Muscle layer of duodenum (tissue), 2 donors: ENCODE data around the gene MEGF6.
"Not testable (repeated sequence)": the region's sequence is repeated elsewhere in the genome, so short reads cannot be mapped to it uniquely, and the experiment has no call there.

Source experiments
- H3K27ac ChIP-seq: one replicate; pipeline ENCODE4 v1.7.0; 2013; ENCODE audit warnings: mild to moderate bottlenecking, low read length
- H3K27me3 ChIP-seq: one replicate; pipeline ENCODE4 v1.7.0; 2013; ENCODE audit warnings: low read depth, mild to moderate bottlenecking, control low read depth, low read length
- H3K36me3 ChIP-seq, 2 donors: one replicate each; pipeline ENCODE4 v1.7.0; 2013; ENCODE audit warnings: low read length in 2 of 2, control low read depth in 1 of 2, mild to moderate bottlenecking in 1 of 2; ENCODE audit not compliant: insufficient read depth in 2 of 2, control insufficient read depth in 1 of 2
- H3K4me1 ChIP-seq, 2 donors: one replicate each; pipeline ENCODE4 v1.7.0; 2013; ENCODE audit warnings: low read length in 2 of 2, mild to moderate bottlenecking in 2 of 2, control low read depth in 1 of 2, moderate library complexity in 1 of 2; ENCODE audit not compliant: insufficient read depth in 2 of 2, control insufficient read depth in 1 of 2
- H3K4me3 ChIP-seq, 2 donors: one replicate each; pipeline ENCODE4 v1.7.0; 2013; ENCODE audit warnings: low read length in 2 of 2, low read depth in 1 of 2, mild to moderate bottlenecking in 1 of 2
- H3K9me3 ChIP-seq, 2 donors: one replicate each; pipeline ENCODE4 v1.7.0; 2013; ENCODE audit warnings: low read length in 2 of 2, control low read depth in 1 of 2, mild to moderate bottlenecking in 1 of 2; ENCODE audit not compliant: control insufficient read depth in 1 of 2
- donor health status: healthy.

The MEGF6 gene

DNA sequence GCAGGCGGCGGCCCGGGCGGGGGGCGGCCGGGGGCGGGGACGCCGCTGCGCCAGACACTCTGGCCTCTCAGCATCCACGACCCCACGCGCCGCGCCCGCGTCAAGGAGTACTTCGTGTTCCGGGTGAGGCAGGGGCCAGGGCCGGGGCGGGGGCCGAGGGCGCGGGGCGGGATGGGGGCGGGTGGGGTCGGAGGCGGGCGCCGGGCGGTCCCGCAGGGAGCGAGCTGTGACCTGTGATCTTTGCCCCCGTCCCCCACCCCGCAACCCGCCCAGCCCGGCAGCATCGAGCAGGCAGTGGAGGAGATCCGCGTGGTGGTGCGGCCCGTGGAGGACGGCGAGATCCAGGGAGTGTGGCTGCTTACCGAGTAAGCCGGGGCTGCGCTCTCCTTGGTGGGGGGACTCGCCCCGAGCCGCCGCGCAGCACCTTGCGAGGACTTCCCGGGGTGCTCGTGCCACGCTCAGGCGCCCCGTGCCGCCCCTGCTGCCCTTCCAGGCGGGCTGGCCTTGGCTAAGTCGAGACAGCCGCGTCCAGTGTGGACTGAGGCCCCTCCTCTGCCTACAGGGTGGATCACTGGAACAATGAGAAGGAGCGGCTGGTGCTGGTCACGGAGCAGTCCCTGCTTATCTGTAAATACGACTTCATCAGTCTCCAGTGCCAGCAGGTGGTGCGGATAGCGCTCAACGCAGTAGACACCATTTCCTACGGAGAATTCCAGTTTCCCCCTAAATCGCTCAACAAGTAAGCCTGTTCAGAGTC is 14.0 kb upstream of the MEGF6 start:
- Histone ChIP-seq H3K36me3 (peaks cover 13 to 32% of the 10 kb centered on the region in 2 donors), H3K27ac (peak overlapping the region; percentile 58)

DNA sequence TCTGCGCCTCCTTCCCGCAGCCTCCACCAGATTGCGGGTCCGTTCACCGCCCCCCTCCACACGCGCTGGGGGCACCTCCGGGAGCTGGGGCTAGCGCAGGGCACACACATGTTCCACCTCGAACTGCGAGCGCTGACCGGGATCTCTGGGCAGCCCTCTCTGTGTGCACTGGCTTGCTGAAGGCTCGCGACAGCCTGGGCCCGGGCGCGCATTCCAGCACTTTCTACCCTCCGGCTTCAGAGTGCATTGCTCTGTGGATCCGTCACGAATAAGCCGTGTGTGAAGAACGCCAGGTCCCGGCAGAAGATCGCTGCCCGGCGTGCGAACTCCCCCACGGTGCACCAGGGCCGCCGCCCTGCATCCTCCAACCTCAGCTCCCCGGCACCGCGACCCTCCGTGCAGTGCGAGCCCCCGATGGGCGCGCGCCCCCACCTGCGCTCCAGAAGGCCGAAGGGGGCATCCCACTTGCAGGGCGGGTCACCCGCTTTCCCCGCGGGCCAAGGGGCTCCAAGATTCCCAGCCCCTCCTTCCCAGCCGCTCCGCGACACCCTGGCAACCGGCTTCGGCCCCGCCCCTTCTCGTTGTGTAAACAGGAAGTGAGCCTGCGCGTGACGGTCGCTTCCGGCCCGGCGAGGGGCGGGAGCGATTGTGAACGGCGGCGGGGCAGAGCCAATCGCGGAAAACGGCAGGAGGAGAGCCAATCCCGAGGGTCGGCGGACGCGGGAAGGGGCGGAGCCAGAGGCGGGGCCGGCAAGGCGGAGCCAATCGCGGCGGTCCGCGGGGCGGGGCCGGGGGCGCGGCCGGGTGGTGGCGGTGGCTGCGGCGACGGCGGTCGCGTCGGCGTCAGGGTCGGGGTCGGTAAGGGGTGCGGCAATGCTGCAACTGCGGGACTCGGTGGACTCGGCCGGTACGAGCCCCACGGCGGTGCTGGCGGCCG is 13.2 kb upstream of the MEGF6 start, which contains the start of gene TPRG1L:
TSS of gene TPRG1L (plus strand) at position 816 of the 937 bp plus-strand sequence. CDS start at position 874, 58 bp downstream.
- Histone ChIP-seq H3K27me3 (no peaks in the 10 kb centered on the region), H3K4me3 (peak within 1 kb of the TSS; percentile 78 to 100)

More for the DNA sequence above, 14.0 kb upstream of the MEGF6 start:
- H3K9me3 ChIP-seq: no peaks in the 10 kb centered on the region
- H3K4me1 ChIP-seq: peaks cover 17 to 34% of the 10 kb centered on the region in 2 donors
- no peaks in the 10 kb centered on the region for H3K27me3 ChIP-seq
- H3K4me3 ChIP-seq: peak overlapping the region; percentile 59 to 100

GRCh38 chr1:3623441-3624199 is 12.3 kb upstream of the MEGF6 start:
- H3K9me3 ChIP-seq: no peaks in the 10 kb centered on the region
- H3K36me3 ChIP-seq: peaks cover 7 to 15% of the 10 kb centered on the region in 2 donors
- peak overlapping the region; percentile 78 to 100 for H3K4me3 ChIP-seq
- H3K4me1 ChIP-seq: peaks cover 17 to 41% of the 10 kb centered on the region in 2 donors
- H3K27ac ChIP-seq: no peak overlapping the region
- no peaks in the 10 kb centered on the region for H3K27me3 ChIP-seq

More for the DNA sequence above, 13.2 kb upstream of the MEGF6 start, which contains the start of gene TPRG1L:
- Histone ChIP-seq H3K27ac (peak within 1 kb of the TSS; percentile 58), H3K36me3 (peaks cover 13 to 23% of the 10 kb centered on the region in 2 donors), H3K9me3 (no peaks in the 10 kb centered on the region), H3K4me1 (peaks cover 17 to 34% of the 10 kb centered on the region in 2 donors)

DNA sequence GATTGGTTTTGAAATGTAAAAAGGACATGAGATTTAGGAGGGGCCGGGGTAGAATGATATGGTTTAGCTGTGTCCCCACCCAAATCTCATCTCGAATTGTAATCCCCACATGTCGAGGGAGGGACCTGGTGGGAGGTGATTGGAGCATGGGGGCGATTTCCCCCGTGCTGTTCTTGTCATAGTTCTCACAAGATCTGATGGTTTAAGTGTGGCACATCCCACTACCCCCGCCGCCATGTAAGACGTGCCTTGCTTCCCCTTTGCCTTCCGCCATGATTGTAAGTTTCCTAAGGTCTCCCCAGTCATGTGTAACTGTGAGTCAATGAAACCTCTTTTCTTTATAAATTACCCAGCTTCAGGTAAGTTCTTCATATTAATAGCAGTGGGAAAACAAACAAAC is 10.8 kb upstream of the MEGF6 start:
- H3K27me3 ChIP-seq: not testable (repeated sequence)
- H3K4me1 ChIP-seq: peaks cover 17 to 44% of the 10 kb centered on the region in 2 donors

DNA sequence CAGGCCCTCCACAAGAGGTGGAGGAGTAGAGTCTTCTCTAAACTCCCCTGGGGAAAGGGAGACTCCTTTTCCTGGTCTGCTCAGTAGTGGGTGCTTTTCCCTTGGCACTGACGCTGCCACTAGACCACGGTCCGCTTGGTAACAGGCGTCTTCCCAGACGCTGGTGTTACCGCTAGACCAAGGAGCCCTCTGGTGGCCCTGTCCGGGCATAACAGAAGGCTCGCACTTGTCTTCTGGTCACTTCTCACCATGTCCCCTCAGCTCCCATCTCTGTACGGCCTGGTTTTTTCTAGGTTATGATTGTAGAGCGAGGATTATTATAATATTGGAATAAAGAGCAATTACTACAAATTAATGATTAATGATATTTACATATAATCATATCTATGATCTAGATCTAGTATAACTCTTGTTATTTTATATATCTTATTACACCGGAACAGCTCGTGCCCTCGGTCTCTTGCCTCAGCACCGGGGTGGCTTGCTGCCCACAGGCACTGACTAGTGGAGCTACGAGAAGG is 9.9 kb upstream of the MEGF6 start:
- not testable (repeated sequence) for H3K27ac ChIP-seq, H3K36me3 ChIP-seq
- H3K4me1 ChIP-seq: peaks cover 17 to 43% of the 10 kb centered on the region in 2 donors

More for the DNA sequence above, 10.8 kb upstream of the MEGF6 start:
- not testable (repeated sequence) for H3K9me3 ChIP-seq, H3K36me3 ChIP-seq, H3K27ac ChIP-seq, H3K4me3 ChIP-seq

DNA sequence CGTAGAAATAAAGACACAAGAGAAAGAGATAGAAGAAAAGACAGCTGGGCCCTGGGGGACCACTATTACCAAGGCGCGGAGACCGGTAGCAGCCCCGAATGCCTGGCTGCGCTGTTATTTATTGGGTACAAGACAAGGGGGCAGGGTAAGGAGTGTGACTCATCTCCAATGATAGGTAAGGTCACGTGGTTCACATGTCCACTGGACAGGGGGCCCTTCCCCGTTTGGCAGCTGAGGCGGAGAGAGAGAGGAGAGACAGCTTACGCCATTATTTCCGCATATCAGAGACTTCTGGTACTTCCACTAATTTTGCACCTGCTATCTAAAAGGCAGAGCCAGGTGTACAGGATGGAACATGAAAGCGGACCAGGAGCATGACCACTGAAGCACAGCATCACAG is 9.4 kb upstream of the MEGF6 start:
- no peaks in the 10 kb centered on the region for H3K27me3 ChIP-seq
- no peak overlapping the region for H3K4me3 ChIP-seq
- no peaks in the 10 kb centered on the region for H3K9me3 ChIP-seq
- H3K4me1 ChIP-seq: peaks cover 13 to 38% of the 10 kb centered on the region in 2 donors
- H3K36me3 ChIP-seq: no peaks in the 10 kb centered on the region
- H3K27ac ChIP-seq: no peak overlapping the region

More for the DNA sequence above, 9.9 kb upstream of the MEGF6 start:
- not testable (repeated sequence) for H3K27me3 ChIP-seq, H3K4me3 ChIP-seq, H3K9me3 ChIP-seq

DNA sequence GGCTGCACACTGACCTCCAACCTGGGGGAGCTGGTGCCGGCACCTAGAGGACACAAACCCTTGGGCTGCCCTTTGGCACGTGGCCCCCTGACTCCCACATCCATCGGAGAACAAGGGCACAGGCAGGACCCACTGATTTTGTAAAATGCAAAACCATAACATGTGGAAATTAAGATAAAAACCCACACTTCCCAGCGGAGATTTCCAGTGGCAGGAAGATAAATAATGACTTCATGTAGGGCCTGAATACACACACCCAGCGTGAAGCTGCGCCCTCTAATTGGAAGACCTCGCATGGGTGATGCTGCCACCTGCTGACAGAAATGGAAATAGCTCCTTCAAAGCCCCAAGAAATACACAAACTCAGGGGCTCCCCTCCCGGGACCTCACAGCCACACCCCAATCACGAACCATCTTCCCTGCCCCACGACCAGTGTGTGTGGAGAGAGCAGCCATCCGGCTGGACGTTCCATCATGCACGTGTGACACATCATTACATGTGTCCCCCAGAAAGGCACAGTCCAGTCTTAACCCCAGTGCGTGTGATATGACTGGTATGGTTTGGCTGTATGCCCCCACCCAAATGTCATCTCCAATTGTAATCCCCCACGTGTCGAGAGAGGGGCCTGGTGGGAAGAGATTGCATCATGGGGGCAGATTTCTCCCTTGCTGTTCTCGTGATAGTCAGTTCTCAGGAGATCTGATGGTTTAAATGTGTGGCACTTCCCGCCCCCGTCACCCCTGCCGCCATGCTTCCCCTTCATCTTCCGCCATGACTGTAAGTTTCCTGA is 7.8 kb upstream of the MEGF6 start:
- H3K27ac ChIP-seq: no peak overlapping the region

DNA sequence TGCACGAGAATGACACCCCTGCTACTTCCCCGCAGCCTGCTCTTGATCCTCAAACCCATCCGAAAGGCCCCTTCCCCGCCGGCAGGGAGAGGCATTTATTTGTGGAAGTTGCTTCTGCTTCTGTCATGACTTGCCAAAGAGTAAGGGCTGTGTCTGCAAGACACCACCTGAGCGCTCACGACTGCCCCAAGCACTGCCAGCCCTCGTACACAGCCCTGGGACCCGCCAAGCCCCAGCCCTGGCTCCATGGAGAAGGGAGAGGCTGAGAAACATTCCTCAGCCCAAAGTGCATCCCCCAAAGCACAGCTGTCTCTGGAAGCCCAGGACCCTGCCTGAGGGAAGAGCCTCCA is 7.2 kb upstream of the MEGF6 start:
- no peak overlapping the region for H3K4me3 ChIP-seq
- H3K36me3 ChIP-seq: no peaks in the 10 kb centered on the region
- H3K27me3 ChIP-seq: no peaks in the 10 kb centered on the region
- no peak overlapping the region for H3K27ac ChIP-seq
- H3K9me3 ChIP-seq: no peaks in the 10 kb centered on the region
- H3K4me1 ChIP-seq: peaks cover 7 to 28% of the 10 kb centered on the region in 2 donors

More for the DNA sequence above, 7.8 kb upstream of the MEGF6 start:
- no peaks in the 10 kb centered on the region for H3K36me3 ChIP-seq
- H3K9me3 ChIP-seq: no peaks in the 10 kb centered on the region
- H3K27me3 ChIP-seq: no peaks in the 10 kb centered on the region
- no peak overlapping the region for H3K4me3 ChIP-seq
- H3K4me1 ChIP-seq: peaks cover 11 to 33% of the 10 kb centered on the region in 2 donors

DNA sequence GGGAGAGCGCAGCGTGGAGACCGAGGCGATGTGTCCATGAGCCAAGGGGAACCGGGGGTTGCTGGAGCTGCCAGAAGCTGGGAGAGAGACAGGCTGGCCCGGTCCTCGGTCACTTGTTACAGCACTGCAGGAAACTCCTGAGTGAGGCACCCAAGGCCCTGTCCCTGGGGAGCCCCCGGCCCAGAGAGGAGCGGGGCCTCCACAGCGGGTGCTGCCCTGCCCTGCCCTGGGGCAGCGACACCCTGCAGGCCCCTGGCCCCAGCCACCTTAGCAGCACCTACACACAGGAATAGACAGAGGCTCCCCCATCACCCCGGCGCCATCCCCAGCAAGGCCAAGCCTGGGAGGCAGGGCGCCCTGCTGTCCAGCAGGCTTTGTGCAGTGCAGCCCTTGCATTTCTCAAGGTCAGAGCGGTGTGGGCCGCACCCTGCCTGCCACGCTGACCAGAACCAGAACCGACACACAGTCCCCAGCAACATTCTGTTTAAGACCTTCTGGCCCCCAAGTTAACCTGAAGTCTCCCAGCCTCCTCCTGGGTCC is 6.6 kb upstream of the MEGF6 start:
- H3K27me3 ChIP-seq: no peaks in the 10 kb centered on the region

GRCh38 chr1:3616861-3617260 is 5.6 kb upstream of the MEGF6 start:
- Histone ChIP-seq H3K9me3 (no peaks in the 10 kb centered on the region), H3K4me1 (peaks cover 0 to 18% of the 10 kb centered on the region in 2 donors), H3K27me3 (no peaks in the 10 kb centered on the region), H3K36me3 (no peaks in the 10 kb centered on the region), H3K4me3 (no peak overlapping the region), H3K27ac (no peak overlapping the region)

More for the DNA sequence above, 6.6 kb upstream of the MEGF6 start:
- H3K36me3 ChIP-seq: no peaks in the 10 kb centered on the region
- H3K4me3 ChIP-seq: no peak overlapping the region
- H3K9me3 ChIP-seq: no peaks in the 10 kb centered on the region
- H3K4me1 ChIP-seq: peaks cover under 1 to 21% of the 10 kb centered on the region in 2 donors
- no peak overlapping the region for H3K27ac ChIP-seq
